Measurements from ENCODE around the gene SLC9A5.

The SLC9A5 gene

DNA sequence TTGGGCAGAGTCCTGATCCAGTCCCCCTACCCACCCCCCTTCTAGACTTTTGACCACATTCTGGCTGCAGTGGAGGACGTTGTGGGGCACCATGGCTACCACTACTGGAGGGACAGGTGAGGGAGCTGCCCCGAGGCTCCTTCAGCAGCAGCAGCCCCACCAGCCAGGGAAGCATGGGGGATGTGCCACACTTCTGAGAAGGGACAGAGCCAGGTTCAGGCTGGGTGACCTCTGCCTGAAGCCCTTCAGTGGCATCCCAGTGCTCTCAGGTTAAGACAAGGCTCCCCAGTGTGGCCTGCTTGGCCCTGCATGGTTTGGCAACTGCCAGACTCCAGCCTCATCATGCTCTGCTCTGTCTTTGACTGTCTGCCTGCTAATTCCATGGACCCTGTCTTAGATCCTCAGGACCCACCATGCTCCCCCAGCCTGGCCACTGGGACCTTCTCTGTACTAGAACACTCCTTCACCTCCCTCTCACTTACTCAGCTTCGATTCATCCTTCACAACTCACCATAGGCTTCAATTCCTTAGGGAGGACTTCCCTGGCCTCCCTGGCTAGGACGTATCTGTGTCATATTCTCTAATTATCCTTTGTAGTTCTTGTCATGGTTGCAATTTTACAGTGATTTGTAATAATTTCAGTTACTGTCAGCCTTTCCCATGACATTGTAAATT, 8.8 kb downstream of the SLC9A5 start:
- peak; percentile 45 for DNase-seq

DNA sequence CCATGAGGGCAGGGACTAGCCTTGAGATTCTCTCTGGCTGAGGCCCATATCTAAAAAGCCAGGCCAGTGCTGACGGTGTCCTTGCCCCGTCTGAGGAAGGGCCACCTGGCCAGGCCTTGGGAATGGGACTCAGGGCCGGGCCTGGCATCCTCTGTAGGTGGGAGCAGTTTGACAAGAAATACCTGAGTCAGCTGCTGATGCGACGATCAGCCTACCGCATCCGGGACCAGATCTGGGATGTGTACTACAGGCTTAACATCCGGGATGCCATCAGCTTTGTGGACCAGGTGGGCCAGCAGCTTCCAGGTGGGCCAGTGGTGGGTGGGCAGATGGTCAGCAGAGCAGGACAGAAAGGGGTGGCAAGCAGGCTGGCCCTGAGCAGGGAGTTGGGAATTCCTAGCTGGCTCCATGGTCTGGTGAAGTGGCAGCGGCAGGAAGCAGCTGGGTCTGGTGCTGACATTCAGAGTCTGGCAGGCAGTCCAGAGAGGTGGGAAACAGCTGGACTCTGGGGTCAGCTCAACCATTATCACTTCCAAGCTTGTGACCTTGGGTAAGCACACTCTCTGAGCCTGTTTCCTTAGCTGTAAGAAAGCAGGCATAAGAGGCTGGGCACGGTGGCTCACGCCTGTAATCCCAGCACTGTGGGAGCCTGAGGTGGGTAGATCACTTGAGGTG, 9.5 kb downstream of the SLC9A5 start:
- no peak for DNase-seq

DNA sequence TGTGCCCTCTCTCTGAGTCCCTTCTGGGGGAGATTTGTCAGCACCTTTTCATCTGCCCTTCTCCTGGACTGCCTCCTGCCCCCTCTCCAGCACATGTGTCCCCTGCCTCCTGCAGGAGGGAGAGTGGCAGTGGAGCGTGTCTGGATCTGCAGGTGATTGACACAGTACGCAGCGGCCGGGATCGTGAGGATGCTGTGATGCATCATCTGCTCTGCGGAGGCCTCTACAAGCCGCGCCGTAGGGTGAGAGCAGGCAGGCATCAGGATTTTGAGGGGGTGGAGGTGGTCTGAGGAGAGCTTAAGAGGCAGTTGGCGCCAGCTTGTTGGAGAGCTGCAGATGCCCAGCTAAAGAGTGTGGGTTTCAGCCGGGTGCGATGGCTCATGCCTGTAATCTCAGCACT, 10.9 kb downstream of the SLC9A5 start:
- no peak for DNase-seq

DNA sequence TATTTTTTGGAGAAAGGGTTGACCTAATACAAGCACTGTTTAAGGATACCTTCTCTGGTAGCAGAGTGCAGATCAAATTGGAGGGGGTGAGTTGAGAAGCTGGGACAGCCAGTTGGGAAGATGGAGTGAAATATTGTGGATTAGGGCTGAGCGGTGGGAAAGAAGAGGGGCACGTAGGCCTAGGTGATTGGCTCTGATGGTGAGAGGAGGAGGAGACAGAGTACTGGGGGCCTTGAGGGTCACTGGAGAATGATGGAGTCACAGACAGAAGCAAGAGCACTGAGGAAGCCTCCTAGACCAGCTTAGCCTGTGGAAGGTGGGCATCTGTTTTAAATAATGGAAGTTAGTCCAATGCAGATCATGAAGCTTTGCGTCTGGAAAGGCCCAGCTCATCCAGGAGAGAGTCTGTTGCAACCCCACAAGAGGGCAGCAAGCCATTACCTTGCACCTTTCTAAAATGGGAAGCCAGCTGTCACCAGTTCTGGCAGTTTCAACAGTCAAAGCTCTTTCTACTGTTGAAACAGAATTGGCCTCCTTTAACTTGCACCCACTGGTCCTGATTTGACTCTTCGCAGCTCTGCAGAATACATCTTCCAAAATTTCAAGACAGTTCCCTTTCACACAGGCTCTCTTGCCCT, 11.8 kb downstream of the SLC9A5 start:
- DNase-seq: peak; percentile 70

DNA sequence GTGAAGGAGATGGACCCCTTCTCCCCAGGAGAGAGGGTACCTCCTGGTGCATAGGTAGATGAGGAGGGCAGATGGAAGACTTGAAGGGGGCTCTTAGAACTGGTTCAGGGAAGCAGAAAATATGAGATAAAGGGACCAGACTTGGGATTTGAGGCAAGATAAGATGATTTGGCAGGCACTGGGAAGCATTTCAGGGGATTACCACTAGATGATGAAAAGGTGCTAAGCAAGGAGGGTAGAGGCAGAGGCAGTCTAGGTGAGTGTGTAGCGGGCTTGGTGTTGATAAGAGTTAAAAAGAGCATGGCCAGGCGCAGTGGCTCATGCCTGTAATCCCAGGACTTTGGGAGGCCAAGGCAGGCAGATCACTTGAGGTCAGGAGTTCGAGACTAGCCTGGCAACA, 14.4 kb downstream of the SLC9A5 start:
- no peak for DNase-seq

DNA sequence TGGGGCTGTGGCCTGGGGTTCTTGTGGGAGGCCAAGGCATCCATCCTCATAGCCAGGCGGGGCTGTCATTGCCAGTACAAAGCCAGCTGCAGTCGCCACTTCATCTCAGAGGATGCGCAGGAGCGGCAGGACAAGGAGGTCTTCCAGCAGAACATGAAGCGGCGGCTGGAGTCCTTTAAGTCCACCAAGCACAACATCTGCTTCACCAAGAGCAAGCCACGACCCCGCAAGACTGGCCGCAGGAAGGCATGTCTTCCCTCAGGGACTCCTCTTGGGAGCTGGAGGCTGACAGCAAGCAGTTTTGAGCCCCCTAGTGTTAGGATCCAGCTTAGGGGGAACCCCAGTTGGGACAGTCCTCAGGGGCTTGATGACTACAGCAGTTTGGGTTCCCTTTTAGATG, 15.5 kb downstream of the SLC9A5 start:
- peak; percentile 9 for DNase-seq

DNA sequence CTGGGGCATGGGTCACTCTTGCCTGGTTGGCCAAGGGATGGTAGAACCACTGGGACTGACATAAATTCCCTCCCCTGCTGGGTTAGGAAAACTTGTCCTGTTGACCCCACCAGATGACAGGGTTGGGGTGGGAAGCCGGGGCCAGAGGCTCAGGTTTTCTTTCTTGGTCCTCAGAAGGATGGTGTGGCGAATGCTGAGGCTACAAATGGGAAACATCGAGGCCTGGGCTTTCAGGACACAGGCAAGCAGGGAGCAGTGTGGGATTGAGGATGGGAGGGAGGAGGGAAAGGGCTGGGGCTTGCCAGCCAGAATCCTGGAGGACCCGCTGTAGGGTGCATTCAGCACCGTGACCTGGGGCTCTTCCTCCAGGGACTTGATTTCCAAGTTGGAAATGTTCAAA, 16.1 kb downstream of the SLC9A5 start:
- no peak for DNase-seq

DNA sequence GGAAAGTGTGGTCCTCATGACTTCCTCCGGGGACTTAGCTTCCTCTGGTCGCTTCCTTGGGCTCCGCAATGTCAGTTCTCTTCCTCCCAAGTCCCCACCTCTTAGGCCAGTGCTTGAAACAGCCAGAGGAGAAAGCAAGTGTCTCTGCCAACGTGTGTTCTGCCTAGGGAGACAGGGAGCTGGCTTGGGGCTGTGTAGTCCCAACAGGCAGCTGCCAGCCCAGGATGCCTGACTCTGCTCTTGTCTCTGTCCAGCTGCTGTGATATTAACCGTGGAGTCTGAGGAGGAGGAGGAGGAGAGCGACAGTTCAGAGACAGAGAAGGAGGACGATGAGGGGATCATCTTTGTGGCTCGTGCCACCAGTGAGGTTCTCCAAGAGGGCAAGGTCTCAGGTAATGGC, 17.1 kb downstream of the SLC9A5 start:
- no peak for DNase-seq

DNA sequence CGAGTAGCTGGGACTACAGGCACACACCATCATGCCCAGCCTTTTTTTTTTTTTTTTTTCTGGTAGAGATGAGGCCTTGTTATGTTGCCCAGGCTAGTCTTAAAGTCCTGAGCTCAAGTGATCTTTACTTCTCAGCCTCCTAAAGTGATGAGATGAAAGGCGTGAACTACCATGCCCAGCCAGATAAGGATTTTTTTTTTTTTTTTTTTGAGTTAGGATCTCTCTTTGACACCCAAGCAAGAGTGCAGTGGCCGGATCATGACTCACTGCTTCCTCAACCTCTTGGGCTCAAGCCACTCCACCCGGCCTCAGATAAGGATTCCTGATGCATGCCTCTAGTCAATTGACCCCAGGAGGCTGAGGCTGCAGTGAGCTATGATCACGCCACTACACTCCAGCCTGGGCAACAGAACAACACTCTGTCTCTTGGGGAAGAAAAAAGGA, 19.4 kb downstream of the SLC9A5 start:
- peak; percentile 94 for DNase-seq

DNA sequence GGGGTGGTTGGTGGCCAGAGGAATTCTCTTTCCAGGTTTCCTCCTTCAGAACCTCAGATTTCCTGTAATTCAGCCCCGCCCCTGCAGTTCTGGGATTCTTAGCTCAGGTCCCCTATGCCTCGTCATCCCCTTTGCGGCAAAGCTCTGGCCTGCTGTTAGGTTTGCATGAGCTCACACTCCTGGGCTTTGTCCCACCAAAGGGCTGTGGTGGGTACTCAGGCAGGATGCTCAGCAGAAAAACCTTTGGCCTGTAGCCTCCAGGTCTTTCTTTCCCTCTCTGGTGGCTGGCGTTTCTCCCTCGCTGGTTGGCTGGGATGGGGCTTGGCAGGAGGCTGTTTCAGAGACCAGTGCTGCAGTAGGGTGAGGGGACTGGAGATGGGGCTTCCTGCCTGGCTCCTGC, 21.0 kb downstream of the SLC9A5 start:
- DNase-seq: peak; percentile 45

DNA sequence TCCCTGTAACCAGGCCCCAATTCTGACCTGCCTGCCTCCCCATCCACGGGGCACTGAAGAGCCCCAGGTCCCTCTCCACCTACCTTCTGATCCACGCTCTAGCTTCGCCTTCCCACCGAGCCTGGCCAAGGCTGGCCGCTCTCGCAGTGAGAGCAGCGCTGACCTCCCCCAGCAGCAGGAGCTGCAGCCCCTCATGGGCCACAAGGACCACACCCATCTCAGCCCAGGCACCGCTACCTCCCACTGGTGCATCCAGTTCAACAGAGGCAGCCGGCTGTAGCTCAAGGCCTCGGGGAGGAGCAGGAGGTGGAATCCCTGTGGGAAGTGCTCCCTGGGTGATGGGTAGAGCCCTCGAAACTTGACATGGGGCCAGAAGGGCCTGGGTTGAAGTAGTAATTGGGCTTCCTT, 22.2 kb downstream of the SLC9A5 start:
- no peak for DNase-seq

DNA sequence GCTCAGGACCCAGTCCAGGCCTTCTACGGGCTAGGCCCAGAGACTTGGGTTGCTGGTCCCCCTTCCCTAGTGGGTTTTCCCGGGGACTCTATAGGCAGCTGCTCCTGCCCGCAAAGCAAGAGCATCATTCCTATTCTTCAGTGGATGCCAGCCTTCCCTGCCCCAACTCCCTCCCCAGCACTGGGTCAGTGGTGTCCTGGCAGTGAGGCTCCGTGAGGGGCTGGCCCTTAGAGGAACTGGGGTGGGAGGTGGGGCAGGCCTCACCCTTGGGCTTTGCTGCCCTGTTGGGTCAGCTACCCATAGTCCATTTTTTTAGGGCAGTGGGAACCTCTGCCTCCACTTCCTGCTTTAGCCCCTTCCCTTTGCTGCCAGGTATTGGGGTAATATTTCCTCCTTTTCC, 22.7 kb downstream of the SLC9A5 start:
- no peak for DNase-seq

DNA sequence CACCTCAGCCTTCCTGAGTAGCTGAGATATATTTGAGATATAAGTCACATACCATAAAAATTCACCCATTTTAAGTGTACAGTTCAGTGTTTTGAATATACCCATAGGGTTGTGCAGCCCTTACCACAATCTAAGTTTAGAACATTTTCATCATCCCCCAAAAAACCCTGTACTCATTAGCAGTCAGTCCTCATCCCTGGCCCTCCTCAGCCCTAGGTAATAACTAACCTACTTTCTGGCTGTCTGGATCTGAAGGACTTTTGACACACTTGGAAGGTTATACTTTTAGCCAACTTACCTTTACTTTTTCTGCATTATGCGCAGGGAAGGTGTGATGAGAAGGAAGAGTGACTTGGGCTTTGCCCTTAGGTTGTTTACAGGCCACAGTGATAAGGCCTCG, 26.5 kb downstream of the SLC9A5 start:
- DNase-seq: no peak

DNA sequence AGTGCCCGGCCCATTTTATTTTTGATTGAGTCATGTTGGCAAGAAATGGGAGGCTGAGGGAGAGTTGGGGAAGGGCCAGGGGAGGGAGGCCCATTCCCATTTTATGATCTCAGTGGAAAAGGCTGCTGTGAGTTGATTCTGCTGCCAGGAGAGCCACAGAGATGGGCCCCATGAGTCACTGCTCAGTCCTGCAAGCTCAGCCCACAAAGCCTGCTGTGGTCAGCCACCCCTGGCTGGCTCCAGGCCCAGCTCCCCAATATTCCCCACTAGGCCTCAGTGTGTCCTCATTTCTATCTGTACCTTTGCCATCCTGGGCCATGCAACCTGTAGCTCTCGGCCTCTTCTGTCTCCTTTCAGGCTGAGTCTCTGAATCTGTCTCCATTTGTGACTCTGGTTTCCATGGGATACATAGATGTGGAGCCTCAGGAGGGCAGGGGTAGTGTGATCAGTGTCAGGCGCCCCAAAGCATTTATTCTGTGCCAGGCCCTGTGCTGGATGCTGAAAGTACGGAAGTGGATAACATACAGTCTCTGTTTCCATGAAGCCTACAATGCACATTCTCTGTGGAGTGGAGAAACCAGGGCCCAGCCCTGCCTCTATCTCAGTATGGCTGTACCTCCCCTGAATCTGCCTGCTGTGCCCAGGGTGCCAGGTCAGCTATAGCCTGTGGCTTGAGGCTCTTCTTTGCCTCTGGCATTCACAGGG, 28.7 kb downstream of the SLC9A5 start:
- DNase-seq: peak; percentile 99

DNA sequence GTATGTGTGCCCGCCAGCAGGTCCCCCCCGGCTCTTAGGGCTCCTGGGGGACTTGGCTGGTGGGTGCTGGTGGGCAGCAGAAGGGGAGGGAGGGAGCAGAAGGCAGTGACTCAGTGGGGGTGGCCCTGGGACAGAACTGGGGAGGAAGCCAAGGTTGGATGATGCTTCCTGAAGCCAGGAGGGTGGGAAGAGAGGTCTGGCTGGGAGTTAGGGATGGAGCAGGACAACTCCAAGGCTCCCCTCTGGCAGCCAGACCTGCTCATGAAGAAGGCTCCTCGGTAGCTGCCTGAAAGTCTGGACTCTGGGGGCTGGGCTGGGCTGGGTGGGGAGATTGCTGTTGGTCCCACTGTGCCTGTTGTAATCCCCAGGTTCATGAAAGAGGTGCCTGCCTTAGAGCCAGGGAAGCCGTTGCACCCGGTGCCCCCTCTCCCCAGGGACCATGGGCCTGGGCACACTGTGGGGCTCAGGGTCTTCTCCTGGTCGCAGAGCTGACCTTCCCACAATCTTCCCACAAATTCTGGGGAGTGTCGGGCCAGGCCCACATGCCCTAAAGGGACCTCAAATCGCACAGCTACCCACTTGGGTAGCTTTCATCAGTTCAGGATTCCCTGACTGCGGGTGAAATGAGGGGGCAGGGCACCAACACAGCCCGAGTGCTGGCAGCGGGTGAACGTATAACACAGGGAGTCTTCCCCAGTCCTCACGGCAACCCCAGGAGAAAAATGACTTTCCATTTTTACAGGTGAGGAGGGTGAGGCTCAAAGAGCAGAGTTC, 29.4 kb downstream of the SLC9A5 start:
- peak; percentile 89 for DNase-seq

DNA sequence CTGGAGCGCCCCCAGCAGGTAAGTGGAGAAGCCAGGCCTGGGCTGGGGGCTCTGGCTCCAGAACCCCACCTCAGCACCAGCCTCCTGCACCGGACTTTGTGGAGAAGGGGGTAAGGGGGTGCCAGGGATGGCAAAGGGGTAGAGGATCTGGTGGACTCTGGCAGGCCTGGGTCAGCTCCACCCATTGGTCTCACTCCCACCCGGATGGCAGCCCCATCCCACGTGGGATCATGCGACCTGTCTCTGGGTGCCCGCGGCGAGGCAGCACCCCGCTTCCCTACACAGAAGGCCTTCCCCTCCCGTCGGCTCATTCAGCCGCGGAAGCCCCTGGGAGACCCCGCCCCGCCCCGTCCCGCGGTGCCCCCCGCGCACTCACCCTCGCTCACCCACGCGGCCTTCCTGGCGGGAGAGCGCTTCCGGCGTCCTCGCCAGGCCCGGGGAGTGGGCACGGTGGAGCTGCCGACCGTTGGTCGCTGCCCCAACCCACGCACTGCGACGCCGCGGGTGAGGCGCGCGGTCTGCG, 30.1 kb downstream of the SLC9A5 start:
- peak; percentile 13 for DNase-seq

DNA sequence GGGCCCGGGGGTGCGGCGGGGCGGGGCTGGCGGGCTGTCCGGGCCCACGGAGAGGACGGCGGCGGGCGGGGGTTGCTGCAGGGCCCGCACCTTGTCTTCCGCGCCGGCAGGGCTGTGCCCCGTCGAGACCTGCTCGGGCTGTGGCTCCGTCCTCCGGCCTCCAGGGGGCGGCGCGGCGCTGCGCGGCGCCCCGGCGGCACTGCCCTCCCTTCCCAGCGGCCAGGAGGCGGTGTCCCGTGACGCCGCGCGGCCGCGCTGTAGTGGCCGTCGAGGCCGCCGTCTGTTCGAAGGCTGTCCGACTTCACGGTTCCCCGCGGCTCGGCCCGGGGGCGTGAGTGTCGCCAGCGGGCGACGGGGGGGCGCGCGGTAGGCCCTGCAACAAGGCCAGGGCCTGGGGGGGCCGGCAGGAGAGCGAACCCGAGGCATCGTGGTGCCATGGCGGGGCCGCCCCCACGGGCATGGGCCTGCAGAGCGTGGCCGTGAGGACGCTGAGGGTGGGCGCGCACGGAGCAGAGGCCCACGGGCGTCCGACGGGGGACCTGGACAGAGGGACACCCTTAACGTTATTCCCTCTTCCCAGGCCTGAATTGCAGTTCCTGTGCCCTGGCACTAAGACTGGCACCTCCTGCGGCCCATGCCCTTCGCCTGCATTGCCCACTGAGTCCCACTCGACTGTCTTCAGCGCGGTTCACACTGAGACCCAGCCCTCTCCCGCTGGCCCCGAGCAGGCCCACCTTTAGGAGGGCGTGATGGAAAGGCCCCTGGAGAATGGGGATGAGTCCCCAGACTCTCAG, 30.7 kb downstream of the SLC9A5 start, which contains the start of gene PLEKHG4:
PLEKHG4 (plus strand) TSS at position 237 of the 794 bp plus-strand sequence; CDS start at position 750, 513 bp downstream.
- peak; percentile 84 for DNase-seq

DNA sequence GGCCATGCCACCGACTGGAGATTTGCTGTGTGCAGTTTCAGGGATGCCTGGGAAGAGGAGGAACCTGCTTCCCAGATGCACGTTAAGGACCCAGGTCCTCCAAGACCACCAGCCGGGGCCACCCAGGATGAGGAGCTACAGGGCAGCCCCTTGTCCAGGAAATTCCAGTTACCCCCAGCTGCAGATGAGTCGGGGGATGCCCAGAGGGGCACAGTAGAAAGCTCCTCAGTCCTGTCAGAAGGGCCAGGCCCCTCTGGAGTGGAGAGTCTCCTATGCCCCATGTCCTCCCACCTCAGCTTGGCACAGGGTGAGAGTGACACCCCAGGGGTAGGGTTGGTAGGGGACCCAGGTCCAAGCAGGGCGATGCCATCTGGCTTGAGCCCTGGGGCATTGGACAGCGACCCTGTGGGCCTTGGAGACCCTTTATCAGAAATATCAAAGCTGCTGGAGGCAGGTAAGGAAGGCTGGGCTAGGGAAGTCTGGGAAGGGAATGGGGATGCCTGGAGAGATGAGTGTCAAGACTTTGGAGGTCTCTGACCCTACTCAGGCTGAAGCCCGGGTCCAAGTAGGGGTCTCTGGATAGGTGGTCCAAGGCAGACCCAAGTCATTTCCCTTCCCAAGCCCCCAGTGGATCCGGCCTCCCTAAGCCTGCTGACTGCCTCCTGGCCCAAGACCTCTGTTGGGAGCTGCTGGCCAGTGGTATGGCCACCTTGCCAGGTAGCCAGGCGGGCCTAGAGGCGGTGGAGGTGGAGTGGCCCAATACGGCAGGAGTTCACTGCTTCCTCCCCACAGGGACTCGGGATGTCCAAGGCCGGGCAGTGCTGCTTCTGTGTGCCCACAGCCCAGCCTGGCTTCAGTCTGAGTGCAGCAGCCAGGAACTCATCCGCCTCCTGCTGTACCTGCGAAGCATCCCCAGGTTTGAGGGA, 31.6 kb downstream of the SLC9A5 start:
- no peak for DNase-seq

DNA sequence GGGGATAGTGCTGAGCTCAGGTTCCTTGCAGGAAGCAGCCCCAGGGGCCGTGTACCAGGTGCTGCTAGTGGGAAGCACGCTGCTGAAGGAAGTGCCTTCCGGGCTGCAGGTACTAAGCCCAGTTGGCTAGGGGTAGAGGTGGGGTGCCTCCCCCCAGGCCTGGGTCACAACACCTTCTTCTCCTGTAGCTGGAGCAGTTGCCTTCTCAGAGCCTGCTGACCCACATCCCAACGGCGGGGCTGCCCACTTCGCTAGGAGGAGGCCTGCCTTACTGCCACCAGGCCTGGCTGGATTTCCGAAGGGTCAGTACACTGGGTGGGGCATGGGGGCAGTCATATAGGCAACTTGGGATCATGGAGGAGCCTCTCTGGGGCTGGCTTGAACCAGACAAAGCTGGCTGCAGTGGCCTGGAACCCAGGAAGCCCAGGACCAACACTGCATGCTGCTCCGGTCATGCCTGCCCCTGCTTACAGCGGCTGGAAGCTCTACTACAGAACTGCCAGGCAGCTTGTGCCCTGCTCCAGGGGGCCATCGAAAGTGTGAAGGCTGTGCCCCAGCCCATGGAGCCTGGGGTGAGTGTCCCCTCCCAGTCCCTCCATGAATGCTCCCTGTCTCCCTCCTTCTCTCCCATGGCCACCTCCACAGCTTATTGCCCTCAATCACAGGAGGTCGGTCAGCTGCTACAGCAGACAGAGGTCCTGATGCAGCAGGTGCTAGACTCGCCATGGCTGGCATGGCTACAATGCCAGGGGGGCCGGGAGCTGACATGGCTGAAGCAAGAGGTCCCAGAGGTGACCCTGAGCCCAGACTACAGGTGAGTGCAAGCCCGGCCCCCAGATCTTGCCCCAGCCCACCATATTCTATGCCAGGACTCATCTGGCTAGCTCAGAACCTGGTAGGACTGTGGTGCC, 33.0 kb downstream of the SLC9A5 start:
- no peak for DNase-seq

Measured in fibroblast of skin of scalp (primary cell).